Thoracic aorta (tissue), 2 donors: ENCODE data around the gene DNAH10. TPM values are rescaled to one million over a fixed set of nuclear protein-coding genes. Genes with fewer than 3 reads are reported as not detected.

ENCODE experiments used
- ATAC-seq: fragments of 150-250 bp; one replicate; pipeline ENCODE4 v1.8.0; 2017; ENCODE audit warnings: low read depth; ENCODE audit not compliant: insufficient number of reproducible peaks, low FRiP score
- DNase-seq: peaks from one replicate; pipeline ENCODE4 v3.0.0-alpha.2; 2020; ENCODE audit warnings: low spot score
- H3K27ac ChIP-seq, 2 donors: fragments of 200-600 bp; sonication (generic); 1 replicate in 1 of 2; 2 replicates in 1 of 2; pipeline ENCODE4 v1.5.1; 2016; ENCODE audit warnings: mild to moderate bottlenecking in 2 of 2, moderate library complexity in 2 of 2
- H3K27me3 ChIP-seq: fragments of 200-600 bp; sonication (generic); replicated peaks from 2 replicates; pipeline ENCODE4 v1.6.0; 2016; ENCODE audit warnings: mild to moderate bottlenecking; ENCODE audit not compliant: insufficient read depth
- H3K36me3 ChIP-seq: fragments of 200-600 bp; sonication (generic); one replicate; pipeline ENCODE4 v1.5.1; 2016
- H3K4me1 ChIP-seq, 2 donors: fragments of 200-600 bp; sonication (generic); 1 replicate in 1 of 2; 2 replicates in 1 of 2; pipeline versions ENCODE4 v1.5.1 to v1.6.0; 2016; ENCODE audit warnings: low read depth in 2 of 2, mild to moderate bottlenecking in 1 of 2; ENCODE audit not compliant: control insufficient read depth in 1 of 2
- H3K4me3 ChIP-seq: fragments of 200-600 bp; sonication (generic); 2 replicates; pipeline ENCODE4 v1.5.1; 2016; ENCODE audit warnings: mild to moderate bottlenecking
- H3K9me3 ChIP-seq: fragments of 200-600 bp; sonication (generic); 2 replicates; pipeline ENCODE4 v1.5.1; 2016
- total RNA-seq, 2 donors: library from RNA; depleted of rRNA; stranded (reverse); fragments of >200 nt; gene quantifications; one replicate each; pipeline versions ENCODE4 v1.1.0 to v1.2.3, GENCODE V29; 2016
- TF ChIP-seq, protein P1 (sequence below): fragments of 200-600 bp; sonication (generic); IDR thresholded peaks from one replicate; pipeline ENCODE4 v1.5.1; 2019; ENCODE audit warnings: antibody characterized with exemption

Gene DNAH10
- total RNA-seq, 2 donors from 2014 or later, result under 0.01 to 0.14 TPM

- no peak overlapping the region for H3K4me3 ChIP-seq
- no peak for ATAC-seq
- no peak for DNase-seq
- H3K4me1 ChIP-seq, result peaks cover 6 to 11% of the 10 kb centered on the region in 2 donors
- no peaks in the 10 kb centered on the region for H3K27me3 ChIP-seq
- H3K36me3 ChIP-seq, result peaks cover 4% of the 10 kb centered on the region
- no peak overlapping the region for H3K27ac ChIP-seq
- TF ChIP-seq, protein P1, sequence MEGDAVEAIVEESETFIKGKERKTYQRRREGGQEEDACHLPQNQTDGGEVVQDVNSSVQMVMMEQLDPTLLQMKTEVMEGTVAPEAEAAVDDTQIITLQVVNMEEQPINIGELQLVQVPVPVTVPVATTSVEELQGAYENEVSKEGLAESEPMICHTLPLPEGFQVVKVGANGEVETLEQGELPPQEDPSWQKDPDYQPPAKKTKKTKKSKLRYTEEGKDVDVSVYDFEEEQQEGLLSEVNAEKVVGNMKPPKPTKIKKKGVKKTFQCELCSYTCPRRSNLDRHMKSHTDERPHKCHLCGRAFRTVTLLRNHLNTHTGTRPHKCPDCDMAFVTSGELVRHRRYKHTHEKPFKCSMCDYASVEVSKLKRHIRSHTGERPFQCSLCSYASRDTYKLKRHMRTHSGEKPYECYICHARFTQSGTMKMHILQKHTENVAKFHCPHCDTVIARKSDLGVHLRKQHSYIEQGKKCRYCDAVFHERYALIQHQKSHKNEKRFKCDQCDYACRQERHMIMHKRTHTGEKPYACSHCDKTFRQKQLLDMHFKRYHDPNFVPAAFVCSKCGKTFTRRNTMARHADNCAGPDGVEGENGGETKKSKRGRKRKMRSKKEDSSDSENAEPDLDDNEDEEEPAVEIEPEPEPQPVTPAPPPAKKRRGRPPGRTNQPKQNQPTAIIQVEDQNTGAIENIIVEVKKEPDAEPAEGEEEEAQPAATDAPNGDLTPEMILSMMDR, result no peak
- no peaks in the 10 kb centered on the region for H3K9me3 ChIP-seq
Measured at GRCh38 chr12:123976227-123976826, 214.2 kb downstream of the DNAH10 start.

GRCh38 chr12:123979566-123979965, 217.5 kb downstream of the DNAH10 start:
- Histone ChIP-seq H3K27ac (no peak overlapping the region), H3K36me3 (peaks cover 4% of the 10 kb centered on the region), H3K4me1 (peaks cover 0 to 3% of the 10 kb centered on the region in 2 donors), H3K9me3 (no peaks in the 10 kb centered on the region), H3K27me3 (no peaks in the 10 kb centered on the region), H3K4me3 (no peak overlapping the region)
- TF ChIP-seq, protein P1, result no peak
- ATAC-seq (no peak), DNase-seq (no peak)

DNA sequence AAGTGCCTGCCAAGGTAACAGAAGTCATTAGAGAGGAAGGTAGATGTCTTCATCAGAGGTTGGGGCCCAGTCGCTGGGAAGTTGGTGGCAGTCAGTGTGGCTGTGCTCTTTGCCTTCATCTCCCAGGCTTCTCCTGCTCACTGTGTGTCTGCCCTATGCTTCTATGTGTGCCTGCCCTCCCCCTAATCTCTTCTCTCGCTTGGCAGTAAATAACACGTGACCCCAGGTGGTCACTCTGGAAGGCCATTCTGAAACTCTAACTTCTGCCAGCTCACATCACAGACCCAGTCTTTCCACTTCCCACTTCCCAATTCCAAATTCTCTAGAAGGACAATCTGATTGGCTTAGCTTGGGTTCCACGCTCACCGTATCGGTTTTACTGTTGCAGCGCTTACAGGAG, 220.2 kb downstream of the DNAH10 start:
- Histone ChIP-seq H3K4me1 (peaks cover 0 to 6% of the 10 kb centered on the region in 2 donors), H3K36me3 (no peaks in the 10 kb centered on the region), H3K9me3 (no peaks in the 10 kb centered on the region), H3K27ac (no peak overlapping the region), H3K27me3 (no peaks in the 10 kb centered on the region), H3K4me3 (no peak overlapping the region)
- ATAC-seq (no peak), DNase-seq (no peak)
- TF ChIP-seq, protein P1, result no peak

DNA sequence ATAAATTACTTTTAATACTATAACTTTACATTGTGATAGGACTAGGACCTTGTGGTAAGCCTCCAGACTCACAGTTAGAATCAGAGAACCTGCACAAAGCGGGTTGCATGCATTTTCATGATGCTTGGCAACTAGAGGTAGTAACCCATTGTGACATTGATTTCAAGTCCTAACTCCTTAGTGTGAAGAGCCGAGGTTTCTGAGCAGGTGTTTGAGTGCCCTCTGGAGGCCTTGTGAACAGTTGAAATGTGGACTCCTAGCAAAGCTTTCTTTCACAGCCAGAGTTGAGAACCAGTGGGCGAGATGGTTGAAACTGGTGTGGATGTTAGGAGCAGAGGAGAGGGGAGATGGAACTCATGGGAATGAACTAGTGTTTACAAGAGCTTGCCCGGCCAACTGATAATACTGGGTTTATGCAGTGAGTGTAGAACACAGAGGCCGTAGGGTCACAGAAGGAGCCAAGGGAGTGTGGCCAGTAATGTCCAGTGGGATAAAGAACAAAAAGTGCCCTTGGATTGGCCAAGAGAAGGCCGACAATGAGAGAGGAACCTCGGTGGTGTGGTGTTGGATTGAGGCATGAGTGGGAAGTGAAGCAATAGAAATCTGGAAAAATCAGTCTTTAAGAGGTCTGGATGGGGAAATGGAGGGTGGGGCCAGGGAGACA, 221.9 kb downstream of the DNAH10 start:
- DNase-seq, result no peak
- TF ChIP-seq, protein P1, result peak; percentile 61
- Histone ChIP-seq H3K9me3 (no peaks in the 10 kb centered on the region), H3K27ac (no peak overlapping the region), H3K4me3 (no peak overlapping the region), H3K4me1 (peaks cover 0 to 6% of the 10 kb centered on the region in 2 donors), H3K27me3 (no peaks in the 10 kb centered on the region), H3K36me3 (no peaks in the 10 kb centered on the region)
- ATAC-seq, result no peak

- H3K4me3 ChIP-seq, result no peak overlapping the region
- TF ChIP-seq, protein P1, result no peak
- no peaks in the 10 kb centered on the region for H3K9me3 ChIP-seq
- no peak for DNase-seq
- H3K36me3 ChIP-seq, result no peaks in the 10 kb centered on the region
- H3K4me1 ChIP-seq, result peaks cover 0 to 6% of the 10 kb centered on the region in 2 donors
- no peak overlapping the region for H3K27ac ChIP-seq
- no peaks in the 10 kb centered on the region for H3K27me3 ChIP-seq
- ATAC-seq, result no peak
Measured at GRCh38 chr12:123984903-123985302, 222.8 kb downstream of the DNAH10 start.

Other genes starting within 250 kb of the DNAH10 start
- gene RILPL1, start 228.6 kb upstream of the DNAH10 start, total RNA-seq, result 10 to 100 TPM; 29.0 to 49.7 TPM
- 100 to 1,000 TPM; 150 to 152 TPM for gene TMED2, start 177.7 kb upstream of the DNAH10 start, total RNA-seq
- 10 to 100 TPM; 20.6 to 41.8 TPM for gene DDX55, start 160.2 kb upstream of the DNAH10 start, total RNA-seq
- 100 to 1,000 TPM; 154 to 177 TPM for gene EIF2B1, start 128.6 kb upstream of the DNAH10 start, total RNA-seq
- 10 to 100 TPM; 17.4 to 29.9 TPM for gene GTF2H3, start 128.5 kb upstream of the DNAH10 start, total RNA-seq
- gene TCTN2, start 91.2 kb upstream of the DNAH10 start, total RNA-seq, result 1 to 10 TPM; 4.6 to 8.7 TPM
- gene ATP6V0A2, start 49.9 kb upstream of the DNAH10 start, total RNA-seq, result 10 to 100 TPM; 14.1 to 32.9 TPM
- 10 to 100 TPM; 34.4 to 58.9 TPM for gene CCDC92, start 210.5 kb downstream of the DNAH10 start, total RNA-seq
- 10 to 100 TPM; 46.4 to 48.2 TPM for gene ZNF664, start 210.9 kb downstream of the DNAH10 start, total RNA-seq